Brain microvascular endothelial cell (primary cell): ENCODE results near the gene EVI2A.

Experiments
- DNase-seq: peaks from one replicate; pipeline ENCODE4 v3.0.0-alpha.2; 2020
- H3K27ac ChIP-seq: fragments of 250-450 bp; sonication (Bioruptor Pico); 2 replicates; pipeline ENCODE4 v1.5.1; 2020; ENCODE audit warnings: mild to moderate bottlenecking, moderate library complexity
- H3K27me3 ChIP-seq: fragments of 250-450 bp; sonication (Bioruptor Pico); replicated peaks from 2 replicates; pipeline ENCODE4 v1.5.1; 2020; ENCODE audit warnings: mild to moderate bottlenecking
- H3K36me3 ChIP-seq: fragments of 250-450 bp; sonication (Bioruptor Pico); replicated peaks from 2 replicates; pipeline ENCODE4 v1.5.1; 2020; ENCODE audit warnings: mild to moderate bottlenecking
- H3K4me3 ChIP-seq: 2 replicates; pipeline ENCODE4 v1.5.1; 2011; ENCODE audit warnings: low read depth, mild to moderate bottlenecking, control low read depth, low read length, moderate library complexity
- in situ Hi-C: cut with HindIII; loops from 2 replicates; pipeline ENCODE4 v1.10.0; 2017; ENCODE audit warnings: low sequenced_read_pairs, low pct_ligation_motif_present
- TF ChIP-seq, protein P1 (sequence below): IDR thresholded peaks from 2 replicates; pipeline ENCODE4 v1.5.1; 2011; ENCODE audit warnings: low read depth, mild to moderate bottlenecking, moderate library complexity, low read length, control low read depth, inconsistent platforms; ENCODE audit errors: missing control alignments

Gene EVI2A, protein sequence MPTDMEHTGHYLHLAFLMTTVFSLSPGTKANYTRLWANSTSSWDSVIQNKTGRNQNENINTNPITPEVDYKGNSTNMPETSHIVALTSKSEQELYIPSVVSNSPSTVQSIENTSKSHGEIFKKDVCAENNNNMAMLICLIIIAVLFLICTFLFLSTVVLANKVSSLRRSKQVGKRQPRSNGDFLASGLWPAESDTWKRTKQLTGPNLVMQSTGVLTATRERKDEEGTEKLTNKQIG

DNA sequence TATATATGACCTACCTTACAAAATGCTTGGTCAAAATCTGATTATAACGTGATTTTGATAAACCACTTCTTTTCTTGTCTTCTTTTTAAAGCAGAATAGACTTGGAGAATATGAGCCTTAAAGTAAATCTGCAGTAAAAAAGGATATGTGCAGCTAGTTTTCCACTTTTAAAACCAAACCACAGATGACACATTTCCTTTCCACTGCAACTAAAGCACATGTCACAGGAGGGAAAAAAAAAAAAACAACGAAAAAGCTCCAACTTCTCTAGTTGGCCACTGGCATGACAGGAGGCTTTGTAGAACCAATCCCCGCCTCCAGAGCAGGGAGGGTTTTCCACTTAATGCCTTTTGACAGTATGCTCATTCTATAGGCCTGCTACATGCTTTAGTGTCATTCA, at the start of gene EVI2A:
TSS of gene EVI2A (minus strand) at position 142 of the 400 bp plus-strand sequence. CDS start 2,609 bp downstream, outside the sequence.
- H3K27ac ChIP-seq = peak within 1 kb of the TSS; percentile 58
- DNase-seq = peak; percentile 66
- in situ Hi-C loops = no loop called here

DNA sequence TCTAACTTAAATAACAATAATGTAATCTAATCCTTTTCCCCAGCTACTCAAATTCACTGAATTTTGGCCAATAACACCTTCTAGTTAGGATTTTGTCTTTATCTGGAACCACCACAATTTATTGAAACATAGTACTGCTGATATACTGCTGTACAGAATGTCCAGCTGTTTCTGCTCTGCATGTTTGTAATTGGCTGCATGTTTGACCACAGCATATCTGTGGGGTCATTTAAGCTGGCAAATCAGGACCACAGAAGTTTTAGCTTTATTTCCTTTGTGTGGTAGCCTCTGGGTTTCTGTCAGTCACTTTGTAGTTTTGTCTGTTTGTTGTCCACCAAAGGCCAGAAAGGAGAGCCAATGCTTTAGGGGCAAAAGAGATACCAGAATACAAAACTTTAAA, 47.8 kb upstream of the EVI2A start:
- TF ChIP-seq, protein P1, sequence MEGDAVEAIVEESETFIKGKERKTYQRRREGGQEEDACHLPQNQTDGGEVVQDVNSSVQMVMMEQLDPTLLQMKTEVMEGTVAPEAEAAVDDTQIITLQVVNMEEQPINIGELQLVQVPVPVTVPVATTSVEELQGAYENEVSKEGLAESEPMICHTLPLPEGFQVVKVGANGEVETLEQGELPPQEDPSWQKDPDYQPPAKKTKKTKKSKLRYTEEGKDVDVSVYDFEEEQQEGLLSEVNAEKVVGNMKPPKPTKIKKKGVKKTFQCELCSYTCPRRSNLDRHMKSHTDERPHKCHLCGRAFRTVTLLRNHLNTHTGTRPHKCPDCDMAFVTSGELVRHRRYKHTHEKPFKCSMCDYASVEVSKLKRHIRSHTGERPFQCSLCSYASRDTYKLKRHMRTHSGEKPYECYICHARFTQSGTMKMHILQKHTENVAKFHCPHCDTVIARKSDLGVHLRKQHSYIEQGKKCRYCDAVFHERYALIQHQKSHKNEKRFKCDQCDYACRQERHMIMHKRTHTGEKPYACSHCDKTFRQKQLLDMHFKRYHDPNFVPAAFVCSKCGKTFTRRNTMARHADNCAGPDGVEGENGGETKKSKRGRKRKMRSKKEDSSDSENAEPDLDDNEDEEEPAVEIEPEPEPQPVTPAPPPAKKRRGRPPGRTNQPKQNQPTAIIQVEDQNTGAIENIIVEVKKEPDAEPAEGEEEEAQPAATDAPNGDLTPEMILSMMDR = no peak
- no peak overlapping the region for H3K4me3 ChIP-seq
- peak; percentile 20 for DNase-seq
- in situ Hi-C loops = no loop called here
- H3K27me3 ChIP-seq = no peaks in the 10 kb centered on the region
- no peak overlapping the region for H3K27ac ChIP-seq
- H3K36me3 ChIP-seq = peaks cover 7% of the 10 kb centered on the region

More for the DNA sequence above, at the start of gene EVI2A:
- Histone ChIP-seq H3K4me3 (peak within 1 kb of the TSS; percentile 35), H3K36me3 (peaks cover 6% of the 10 kb centered on the region), H3K27me3 (no peaks in the 10 kb centered on the region)
- TF ChIP-seq, protein P1 = no peak

DNA sequence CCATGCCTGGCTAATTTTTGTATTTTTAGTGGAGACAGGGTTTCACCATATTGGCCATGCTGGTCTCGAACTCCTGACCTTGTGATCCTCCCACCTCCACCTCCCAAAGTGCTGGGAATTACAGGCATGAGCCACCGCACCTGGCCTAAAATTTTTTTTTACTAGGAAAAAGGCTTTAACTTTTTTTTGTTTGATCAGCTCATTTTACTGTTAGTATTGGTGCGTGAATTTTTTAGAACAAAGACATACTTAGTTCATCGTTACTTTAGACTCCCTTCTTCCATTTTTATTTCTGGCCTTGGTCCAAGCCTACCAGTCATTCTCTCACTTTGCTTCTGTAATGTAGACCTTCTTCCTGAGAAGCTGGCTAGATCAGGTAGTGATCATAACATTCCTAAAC, 44.7 kb upstream of the EVI2A start:
- Histone ChIP-seq H3K27ac (no peak overlapping the region), H3K4me3 (no peak overlapping the region), H3K27me3 (no peaks in the 10 kb centered on the region), H3K36me3 (peaks cover 2% of the 10 kb centered on the region)
- no peak for DNase-seq
- TF ChIP-seq, protein P1 = no peak
- in situ Hi-C loops = no loop called here

DNA sequence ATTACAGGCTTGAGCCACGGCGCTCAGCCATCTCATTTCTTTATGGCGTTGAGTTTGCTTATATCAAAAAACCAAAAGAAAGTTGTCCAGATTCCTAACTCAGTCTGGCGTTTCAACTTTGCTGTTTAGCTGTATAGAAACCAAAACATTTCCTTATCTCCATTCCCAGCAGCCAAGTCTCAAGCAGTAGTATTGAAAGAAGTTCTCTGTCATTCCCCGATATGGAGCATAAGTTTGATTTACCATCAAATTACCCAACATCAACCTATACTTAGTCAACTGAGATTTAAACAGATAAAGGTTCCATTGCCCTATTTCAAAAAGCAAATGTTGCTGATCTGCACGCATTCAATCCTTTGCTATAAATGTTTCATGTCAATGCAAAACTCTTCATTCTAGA, 42.6 kb upstream of the EVI2A start:
- Histone ChIP-seq H3K27me3 (no peaks in the 10 kb centered on the region), H3K27ac (no peak overlapping the region), H3K4me3 (no peak overlapping the region), H3K36me3 (peaks cover 10% of the 10 kb centered on the region)
- DNase-seq = no peak
- in situ Hi-C loops = no loop called here
- TF ChIP-seq, protein P1 = no peak

DNA sequence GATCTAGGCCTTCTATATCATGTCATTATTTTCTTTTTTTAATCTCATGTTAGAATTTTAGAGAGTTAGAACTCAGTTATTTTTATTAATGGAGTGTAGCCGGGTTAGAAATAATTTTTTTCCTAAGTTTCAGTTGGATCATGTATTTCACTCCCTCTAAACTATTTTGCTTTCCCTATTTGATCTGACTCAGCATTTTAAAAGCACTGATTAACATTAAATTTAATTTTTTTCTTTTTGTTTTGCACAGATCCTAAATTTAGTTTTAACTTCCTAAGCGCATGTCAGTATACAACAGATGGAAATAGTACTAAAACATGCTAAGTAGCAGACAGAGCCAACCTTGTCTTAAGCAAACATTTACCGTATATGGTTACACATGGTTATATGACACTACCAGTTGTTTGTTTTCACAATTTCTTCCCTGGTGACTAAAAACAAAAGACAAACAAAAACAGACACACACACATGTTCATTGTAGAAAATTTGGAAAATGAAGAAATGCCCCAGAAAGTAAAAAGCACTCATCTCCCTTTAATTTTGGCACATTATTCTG, 36.5 kb upstream of the EVI2A start:
- H3K27me3 ChIP-seq = no peaks in the 10 kb centered on the region
- H3K36me3 ChIP-seq = peaks cover 21% of the 10 kb centered on the region
- TF ChIP-seq, protein P1 = no peak
- DNase-seq = no peak
- H3K27ac ChIP-seq = no peak overlapping the region
- in situ Hi-C loops = no loop called here
- no peak overlapping the region for H3K4me3 ChIP-seq
